BLaER1 (cell line): ENCODE data around the gene SYT7.

ENCODE experiments used
- H3K27ac ChIP-seq: shearing (Covaris generic); formaldehyde crosslinking; 2 replicates; pipeline ENCODE4 v1.8.1; 2022
- H3K27me3 ChIP-seq: shearing (Covaris generic); formaldehyde crosslinking; 2 replicates; pipeline ENCODE4 v1.8.1; 2022
- H3K36me3 ChIP-seq: shearing (Covaris generic); formaldehyde crosslinking; 2 replicates; pipeline ENCODE4 v1.8.1; 2022
- H3K4me1 ChIP-seq: shearing (Covaris generic); formaldehyde crosslinking; 2 replicates; pipeline ENCODE4 v1.8.1; 2022
- H3K4me2 ChIP-seq: shearing (Covaris generic); formaldehyde crosslinking; 2 replicates; pipeline ENCODE4 v1.8.1; 2022
- H3K4me3 ChIP-seq: shearing (Covaris generic); formaldehyde crosslinking; 2 replicates; pipeline ENCODE4 v1.8.1; 2022
- H3K9ac ChIP-seq: shearing (Covaris generic); formaldehyde crosslinking; 2 replicates; pipeline ENCODE4 v1.8.1; 2022
- H3K9me3 ChIP-seq: shearing (Covaris generic); formaldehyde crosslinking; 2 replicates; pipeline ENCODE4 v1.8.1; 2022
- H4K20me1 ChIP-seq: shearing (Covaris generic); formaldehyde crosslinking; 2 replicates; pipeline ENCODE4 v1.8.1; 2022
- Cebpa-rat ChIP-seq: shearing (Covaris generic); IDR thresholded peaks from 2 replicates; pipeline ENCODE4 v1.8.1; 2022

Gene SYT7

DNA sequence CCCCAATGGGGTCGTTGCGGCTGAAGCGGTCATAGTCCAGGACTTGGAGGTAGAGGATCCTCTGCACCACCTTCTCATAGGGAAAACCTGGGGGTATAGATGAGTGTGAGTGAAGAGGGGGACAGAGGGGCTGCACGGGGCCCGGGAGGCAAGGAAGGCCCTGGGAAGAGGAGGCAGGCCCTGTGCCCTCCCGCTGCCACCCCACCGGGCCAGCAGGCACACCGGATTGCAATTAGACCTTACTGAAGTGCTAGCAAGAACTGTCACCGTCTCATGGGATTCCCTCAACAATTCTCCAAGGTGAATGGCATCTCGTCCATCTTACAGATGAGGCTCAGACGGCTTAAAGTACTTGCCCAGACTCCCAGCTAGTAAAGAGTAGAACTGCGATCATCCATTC, 56.4 kb downstream of the SYT7 start:
- H3K27ac ChIP-seq: no peak overlapping the region
- no peaks in the 10 kb centered on the region for H3K9me3 ChIP-seq
- H3K4me2 ChIP-seq: no peak overlapping the region
- H3K36me3 ChIP-seq: no peaks in the 10 kb centered on the region
- H3K27me3 ChIP-seq: no peaks in the 10 kb centered on the region
- peaks cover 21% of the 10 kb centered on the region for H3K4me1 ChIP-seq
- TF ChIP-seq Cebpa-rat: no peak
- H4K20me1 ChIP-seq: no peaks in the 10 kb centered on the region
- H3K4me3 ChIP-seq: no peak overlapping the region
- no peak overlapping the region for H3K9ac ChIP-seq

DNA sequence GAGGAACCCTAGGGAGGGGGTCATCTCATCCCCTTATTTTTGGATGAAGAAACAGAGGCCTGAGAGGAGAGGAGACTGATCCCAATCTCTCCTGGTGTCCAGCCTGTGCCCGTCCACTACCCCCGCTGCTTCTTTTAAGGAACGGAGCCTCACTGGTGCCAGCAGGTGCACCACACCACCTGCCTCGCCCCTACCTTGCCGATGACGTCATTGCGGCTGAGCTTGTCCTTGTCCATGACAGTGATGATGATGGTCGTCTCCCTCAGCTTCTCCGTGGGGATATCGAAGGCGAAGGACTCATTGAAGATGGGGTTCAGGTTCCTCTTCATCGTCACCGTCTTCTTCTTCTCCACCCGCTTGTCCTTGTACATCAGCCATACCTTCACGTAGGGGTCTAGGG, 58.0 kb downstream of the SYT7 start:
- H3K27ac ChIP-seq: no peak overlapping the region
- no peaks in the 10 kb centered on the region for H4K20me1 ChIP-seq
- peaks cover 5% of the 10 kb centered on the region for H3K4me1 ChIP-seq
- no peaks in the 10 kb centered on the region for H3K36me3 ChIP-seq
- no peak overlapping the region for H3K9ac ChIP-seq
- TF ChIP-seq Cebpa-rat: no peak
- no peak overlapping the region for H3K4me2 ChIP-seq
- H3K9me3 ChIP-seq: no peaks in the 10 kb centered on the region
- H3K4me3 ChIP-seq: no peak overlapping the region
- no peaks in the 10 kb centered on the region for H3K27me3 ChIP-seq

DNA sequence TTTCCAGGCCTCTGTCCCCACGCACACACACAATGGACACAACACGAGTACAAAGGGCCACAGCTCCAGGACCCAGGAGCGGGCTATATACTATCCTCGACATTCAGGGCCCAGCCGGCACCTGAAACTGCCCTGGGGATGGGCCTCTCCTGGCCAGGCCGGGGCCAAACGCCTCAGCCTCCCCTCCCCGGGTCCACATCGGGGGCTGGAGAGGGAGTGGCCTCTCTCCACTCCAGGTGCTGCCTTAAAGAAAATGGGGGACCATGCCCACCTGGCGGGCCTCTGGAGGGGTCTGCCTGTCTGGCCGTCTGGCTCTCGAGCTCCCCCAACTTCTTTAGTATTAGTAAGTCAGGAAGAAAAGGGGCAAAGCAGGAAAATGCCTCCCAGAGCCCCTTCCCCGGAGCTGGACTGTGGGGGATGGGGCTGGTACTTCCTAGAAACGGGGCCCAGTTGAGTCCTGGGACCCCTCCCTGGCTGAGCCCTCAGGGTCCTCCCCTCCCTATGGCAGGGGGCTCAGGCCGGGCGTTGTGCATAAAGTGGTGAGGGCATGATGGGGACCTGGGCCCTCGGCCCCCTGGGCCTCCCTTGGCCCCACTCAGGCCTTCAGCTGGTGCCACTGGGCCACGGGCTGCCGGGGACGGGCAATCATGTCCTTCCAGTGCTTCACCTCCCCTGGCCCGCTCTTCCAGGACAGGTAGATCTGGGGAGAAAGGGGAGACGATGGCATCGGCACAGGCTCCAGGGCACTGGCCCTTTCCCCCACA, 62.7 kb downstream of the SYT7 start:
- TF ChIP-seq Cebpa-rat: no peak
- Histone ChIP-seq H3K4me3 (no peak overlapping the region), H3K4me1 (peaks cover 29% of the 10 kb centered on the region), H3K27me3 (no peaks in the 10 kb centered on the region), H3K9me3 (no peaks in the 10 kb centered on the region), H4K20me1 (no peaks in the 10 kb centered on the region), H3K27ac (no peak overlapping the region), H3K36me3 (no peaks in the 10 kb centered on the region), H3K9ac (no peak overlapping the region), H3K4me2 (no peak overlapping the region)

DNA sequence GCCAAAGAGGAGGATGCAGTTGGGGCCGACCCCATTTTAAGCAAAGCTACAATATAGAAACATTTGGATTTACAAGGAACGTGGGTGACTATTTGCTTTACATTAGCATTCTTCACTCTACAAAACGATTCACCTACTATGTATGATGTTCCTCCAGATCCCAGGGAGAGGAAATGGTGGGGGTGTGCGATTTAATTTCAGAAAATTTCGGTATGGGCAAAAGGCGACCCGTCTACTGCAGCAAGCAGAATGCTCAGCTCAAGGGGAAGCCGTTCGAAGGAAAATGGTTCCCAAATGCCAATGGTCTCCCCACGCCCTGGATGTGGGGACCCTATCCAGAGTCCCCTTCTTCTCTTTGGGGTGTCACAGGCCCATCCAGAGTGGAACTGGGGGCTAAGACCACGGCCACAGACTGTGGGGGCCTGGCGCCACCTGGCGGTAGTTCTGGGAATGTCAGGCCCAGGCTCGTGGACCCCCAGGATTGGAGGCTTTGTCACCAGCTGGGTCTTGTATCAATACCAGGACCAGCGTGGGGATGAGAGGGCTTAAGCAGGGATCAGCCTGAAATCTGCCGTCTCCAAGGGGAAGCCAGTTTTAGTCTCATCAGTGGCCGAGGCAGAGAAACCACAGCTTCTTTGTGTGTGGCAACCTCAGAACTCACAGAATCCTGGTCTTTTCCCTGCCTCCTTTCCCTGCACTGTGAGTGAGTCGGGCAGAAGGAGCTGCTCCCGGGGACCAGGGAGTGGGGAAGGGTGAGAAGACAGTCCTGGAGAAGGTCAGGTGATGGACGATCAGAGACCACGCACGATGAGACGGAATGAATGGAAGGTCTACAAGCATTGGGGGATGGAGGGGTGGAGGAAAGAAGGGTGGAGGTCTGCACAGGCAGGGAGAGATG, 64.0 kb downstream of the SYT7 start:
- Histone ChIP-seq H3K36me3 (no peaks in the 10 kb centered on the region), H3K27me3 (no peaks in the 10 kb centered on the region), H4K20me1 (no peaks in the 10 kb centered on the region), H3K9me3 (no peaks in the 10 kb centered on the region), H3K9ac (0 out of 2 replicates have a peak overlapping the region, but pooled peaks have one; percentile 21), H3K27ac (no peak overlapping the region), H3K4me1 (peaks cover 42% of the 10 kb centered on the region), H3K4me3 (no peak overlapping the region), H3K4me2 (peak overlapping the region; percentile 65)
- TF ChIP-seq Cebpa-rat: no peak

DNA sequence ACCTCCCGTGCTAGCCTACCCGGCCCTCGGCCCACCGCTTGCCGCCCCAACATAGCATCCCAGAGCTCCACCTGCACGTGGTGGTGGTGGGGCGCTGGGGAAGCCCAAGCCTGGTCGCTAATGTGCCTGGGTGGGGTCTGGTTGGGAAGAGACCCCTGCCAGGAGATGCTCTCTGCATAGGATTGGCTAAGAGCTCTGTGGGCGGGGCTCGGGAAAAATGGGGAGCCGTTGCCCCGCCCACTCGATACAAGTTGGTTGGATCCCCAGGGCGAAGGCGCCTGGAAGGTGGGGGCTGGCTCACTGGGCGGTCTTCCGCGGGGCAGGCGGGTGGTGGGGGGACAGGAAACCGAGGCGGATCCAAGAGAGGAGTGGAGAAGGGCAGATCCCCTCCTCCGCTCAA, 64.7 kb downstream of the SYT7 start:
- no peak for TF ChIP-seq Cebpa-rat
- peaks cover 5% of the 10 kb centered on the region; the same call in 1 of the 2 replicates for H4K20me1 ChIP-seq
- 0 out of 2 replicates have a peak overlapping the region, but pooled peaks have one; percentile 21 for H3K9ac ChIP-seq
- H3K4me3 ChIP-seq: no peak overlapping the region
- H3K27ac ChIP-seq: no peak overlapping the region
- no peaks in the 10 kb centered on the region for H3K9me3 ChIP-seq
- no peaks in the 10 kb centered on the region for H3K27me3 ChIP-seq
- H3K36me3 ChIP-seq: no peaks in the 10 kb centered on the region
- peak overlapping the region; percentile 65 for H3K4me2 ChIP-seq
- peaks cover 49% of the 10 kb centered on the region for H3K4me1 ChIP-seq

DNA sequence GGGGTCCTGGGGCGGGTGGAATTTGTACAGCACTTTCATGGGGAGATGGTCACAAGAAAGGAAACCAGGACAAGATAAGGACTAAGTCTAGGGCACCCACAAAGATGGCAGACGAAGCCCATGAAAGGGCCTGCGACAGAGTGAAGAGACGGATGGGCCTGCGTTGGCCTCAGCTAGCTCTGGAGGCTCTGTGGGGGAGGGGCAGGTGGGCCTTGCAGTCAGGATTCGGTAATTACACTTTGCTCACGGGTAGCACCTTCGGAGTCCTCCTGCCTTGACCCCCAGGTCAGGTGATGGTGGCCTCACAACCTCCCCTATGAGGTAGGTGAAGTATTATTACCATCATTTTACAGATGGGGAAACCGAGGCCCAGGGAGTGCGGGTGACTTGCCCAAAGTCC, 65.2 kb downstream of the SYT7 start:
- H3K4me2 ChIP-seq: no peak overlapping the region
- no peaks in the 10 kb centered on the region for H3K9me3 ChIP-seq
- peaks cover 54% of the 10 kb centered on the region for H3K4me1 ChIP-seq
- H3K9ac ChIP-seq: no peak overlapping the region
- TF ChIP-seq Cebpa-rat: no peak
- no peaks in the 10 kb centered on the region for H3K36me3 ChIP-seq
- H4K20me1 ChIP-seq: peaks cover 6% of the 10 kb centered on the region; the same call in 1 of the 2 replicates
- H3K27me3 ChIP-seq: peaks cover under 1% of the 10 kb centered on the region; the same call in 1 of the 2 replicates
- H3K27ac ChIP-seq: no peak overlapping the region
- H3K4me3 ChIP-seq: no peak overlapping the region

DNA sequence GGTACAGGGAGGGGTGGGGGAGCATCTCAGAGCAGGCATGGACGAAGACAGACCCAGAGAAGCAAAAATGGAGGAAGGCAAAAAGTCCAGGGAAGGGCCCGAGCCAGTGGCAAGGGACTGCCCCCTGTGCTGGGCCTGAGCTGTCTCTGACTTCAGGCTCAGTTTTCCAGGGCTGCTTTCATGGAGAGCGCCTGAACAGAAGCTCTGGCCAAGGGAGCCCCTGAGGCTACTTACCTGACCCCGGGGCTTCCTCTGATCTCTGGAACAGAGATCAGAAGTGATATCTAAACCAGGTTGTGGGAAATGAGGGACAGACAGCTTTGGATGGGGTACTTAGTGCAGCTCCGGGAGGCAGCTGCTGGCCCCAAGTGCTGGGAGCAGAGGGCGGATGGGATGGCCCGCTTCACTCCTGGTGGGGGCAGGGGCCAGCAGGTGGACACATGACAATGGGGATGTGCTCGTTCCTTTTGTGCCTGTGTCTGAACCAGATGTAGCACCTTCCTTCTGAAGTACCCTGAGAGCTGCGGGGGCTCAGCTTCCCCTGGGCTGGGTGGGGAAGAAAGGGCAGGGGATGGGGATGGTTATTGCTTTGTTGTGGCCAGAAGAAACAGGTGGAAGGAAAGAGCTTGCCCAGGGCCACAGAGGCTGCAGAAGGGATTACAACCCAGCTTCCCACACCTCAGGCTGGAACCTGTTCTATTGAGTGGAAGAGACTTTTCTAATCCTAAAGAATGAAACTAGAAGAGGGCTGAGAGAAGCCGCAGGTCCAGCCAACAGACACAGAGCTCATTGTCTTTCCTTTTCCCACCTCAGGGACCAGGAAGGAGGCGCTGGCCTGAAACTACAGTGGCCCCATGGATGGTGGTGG, 66.6 kb downstream of the SYT7 start:
- H3K4me2 ChIP-seq: no peak overlapping the region
- H3K4me1 ChIP-seq: peaks cover 68% of the 10 kb centered on the region
- H3K27me3 ChIP-seq: peaks cover 15% of the 10 kb centered on the region

DNA sequence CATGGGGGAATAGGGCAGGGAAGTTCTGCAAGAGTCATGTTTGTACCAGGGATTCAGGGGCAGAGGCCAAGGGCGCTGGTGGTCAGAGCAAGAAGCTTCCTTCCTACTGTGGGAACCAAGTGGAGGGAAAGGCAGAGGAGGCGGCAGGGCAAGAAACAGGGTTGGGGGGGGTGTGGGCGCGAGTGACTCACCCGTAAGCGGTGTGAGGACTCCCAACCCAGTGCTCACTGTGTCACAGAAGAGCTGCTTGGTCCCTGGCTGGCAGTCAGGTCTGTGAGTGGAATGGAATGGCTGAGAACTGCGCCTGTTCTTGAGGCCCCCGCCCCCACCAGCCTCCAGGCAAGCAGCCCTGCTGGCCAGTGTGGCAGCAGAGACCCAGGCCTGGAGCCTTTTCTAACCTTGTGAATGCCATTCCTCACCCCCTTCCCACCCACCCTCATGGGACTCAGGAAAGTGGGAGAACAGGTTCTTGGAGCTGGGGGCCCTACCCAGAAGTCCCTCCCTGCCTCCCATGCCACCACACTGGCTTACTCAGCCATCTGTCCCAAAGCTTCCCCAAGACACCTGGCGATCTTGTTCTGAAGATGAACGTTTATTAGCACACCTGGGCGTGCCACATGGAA, 67.6 kb downstream of the SYT7 start:
- H4K20me1 ChIP-seq: peaks cover 7% of the 10 kb centered on the region
- H3K36me3 ChIP-seq: no peaks in the 10 kb centered on the region
- peak overlapping the region; percentile 90 for H3K4me2 ChIP-seq
- no peak for TF ChIP-seq Cebpa-rat
- no peak overlapping the region for H3K27ac ChIP-seq
- no peak overlapping the region for H3K4me3 ChIP-seq
- peaks cover 24% of the 10 kb centered on the region for H3K27me3 ChIP-seq
- peaks cover 70% of the 10 kb centered on the region for H3K4me1 ChIP-seq
- no peak overlapping the region for H3K9ac ChIP-seq
- no peaks in the 10 kb centered on the region for H3K9me3 ChIP-seq

More for the DNA sequence above, 66.6 kb downstream of the SYT7 start:
- Histone ChIP-seq H3K27ac (no peak overlapping the region), H3K4me3 (no peak overlapping the region), H3K9ac (no peak overlapping the region), H3K9me3 (no peaks in the 10 kb centered on the region), H4K20me1 (peaks cover 6% of the 10 kb centered on the region; the same call in 1 of the 2 replicates), H3K36me3 (no peaks in the 10 kb centered on the region)
- TF ChIP-seq Cebpa-rat: no peak

DNA sequence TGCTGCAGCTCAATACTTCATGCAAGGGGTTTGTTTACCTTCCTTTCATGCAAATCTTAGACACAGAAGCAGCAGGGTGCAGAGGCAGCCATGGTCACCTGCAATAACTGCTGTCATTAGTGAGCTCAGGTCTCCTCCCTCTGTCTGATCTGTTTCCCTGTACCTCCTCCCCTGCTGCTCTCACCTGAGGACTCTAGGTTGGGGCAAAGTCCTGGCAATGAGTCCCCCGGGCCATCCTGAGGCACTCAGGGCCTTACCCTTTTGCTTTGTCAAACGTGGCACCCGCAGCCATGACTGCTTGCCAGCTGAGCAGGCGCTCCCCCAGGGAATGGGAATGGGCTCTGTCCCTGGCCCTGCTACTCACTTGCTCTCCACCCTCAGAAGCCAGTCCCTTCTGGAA, 68.4 kb downstream of the SYT7 start:
- Histone ChIP-seq H3K4me3 (no peak overlapping the region), H3K36me3 (no peaks in the 10 kb centered on the region), H3K4me1 (peaks cover 78% of the 10 kb centered on the region), H3K27me3 (peaks cover 32% of the 10 kb centered on the region), H3K9me3 (no peaks in the 10 kb centered on the region), H3K27ac (no peak overlapping the region), H4K20me1 (peaks cover 15% of the 10 kb centered on the region), H3K9ac (no peak overlapping the region), H3K4me2 (peak overlapping the region; percentile 90)
- TF ChIP-seq Cebpa-rat: no peak
